Liver (tissue), 9 donors: Measurements from ENCODE around the gene MEI4. TPM values are rescaled to one million over a fixed set of nuclear protein-coding genes. Genes with fewer than 3 reads are reported as not detected.

Experiments
- DNase-seq: peaks from one replicate; pipeline ENCODE4 v3.0.0-alpha.2; 2017; ENCODE audit warnings: low spot score
- H3K27ac ChIP-seq, 2 donors: one replicate each; pipeline ENCODE4 v1.7.0; 2013; ENCODE audit warnings: inconsistent platforms in 2 of 2, low read length in 2 of 2, control low read depth in 1 of 2, low read depth in 1 of 2, mild to moderate bottlenecking in 1 of 2
- H3K27me3 ChIP-seq, 4 donors: one replicate each; pipeline versions ENCODE4 v1.6.1 to v1.7.0; 2013; ENCODE audit warnings: low read length in 3 of 4, inconsistent platforms in 1 of 4, mild to moderate bottlenecking in 1 of 4, moderate library complexity in 1 of 4; ENCODE audit not compliant: control insufficient read depth in 4 of 4, insufficient read depth in 4 of 4
- H3K36me3 ChIP-seq, 4 donors: one replicate each; pipeline versions ENCODE4 v1.6.1 to v1.7.0; 2013; ENCODE audit warnings: low read length in 3 of 4, mild to moderate bottlenecking in 3 of 4, low read depth in 1 of 4, moderate library complexity in 1 of 4; ENCODE audit not compliant: control insufficient read depth in 4 of 4, insufficient read depth in 3 of 4
- H3K4me1 ChIP-seq, 4 donors: one replicate each; pipeline versions ENCODE4 v1.6.1 to v1.7.0; 2013; ENCODE audit warnings: low read length in 3 of 4, mild to moderate bottlenecking in 3 of 4, moderate library complexity in 1 of 4; ENCODE audit not compliant: control insufficient read depth in 4 of 4, insufficient read depth in 4 of 4
- H3K4me3 ChIP-seq, 3 donors: one replicate each; pipeline versions ENCODE4 v1.6.1 to v1.7.0; 2013; ENCODE audit warnings: low read length in 3 of 3, control low read depth in 1 of 3, low read depth in 1 of 3, mild to moderate bottlenecking in 1 of 3
- H3K9ac ChIP-seq, 2 donors: one replicate each; pipeline ENCODE4 v1.7.0; 2013; ENCODE audit warnings: low read length in 2 of 2, mild to moderate bottlenecking in 2 of 2, moderate library complexity in 2 of 2, control low read depth in 1 of 2, low read depth in 1 of 2
- H3K9me3 ChIP-seq, 4 donors: one replicate each; pipeline versions ENCODE4 v1.6.1 to v1.7.0; 2013; ENCODE audit warnings: low read length in 3 of 4; ENCODE audit not compliant: control insufficient read depth in 4 of 4
- EGR1 ChIP-seq, 2 donors: IDR thresholded peaks; 2 replicates each; pipeline ENCODE4 v1.6.1; 2016 to 2018; ENCODE audit warnings: antibody characterized with exemption in 2 of 2, low read depth in 2 of 2
- FOXA1 ChIP-seq: IDR thresholded peaks from 2 replicates; pipeline ENCODE4 v1.6.1; 2016; ENCODE audit warnings: antibody characterized with exemption
- FOXA2 ChIP-seq: IDR thresholded peaks from 2 replicates; pipeline ENCODE4 v1.6.1; 2016; ENCODE audit warnings: antibody characterized with exemption
- HNF4A ChIP-seq, 2 donors: conservative IDR thresholded peaks; 2 replicates each; pipeline ENCODE4 v1.6.1; 2016; ENCODE audit warnings: antibody characterized with exemption in 2 of 2, mild to moderate bottlenecking in 2 of 2
- HNF4G ChIP-seq: IDR thresholded peaks from 2 replicates; pipeline ENCODE4 v1.6.1; 2016; ENCODE audit warnings: antibody characterized with exemption
- MAX ChIP-seq: IDR thresholded peaks from 2 replicates; pipeline ENCODE4 v1.6.1; 2016; ENCODE audit warnings: antibody characterized with exemption
- RAD21 ChIP-seq, 2 donors: IDR thresholded peaks; 2 replicates each; pipeline ENCODE4 v1.6.1; 2016; ENCODE audit warnings: antibody characterized with exemption in 2 of 2, mild to moderate bottlenecking in 2 of 2
- RXRA ChIP-seq, 2 donors: IDR thresholded peaks; 2 replicates each; pipeline ENCODE4 v1.6.1; 2017 to 2018; ENCODE audit warnings: antibody characterized with exemption in 2 of 2, mild to moderate bottlenecking in 1 of 2
- SP1 ChIP-seq: IDR thresholded peaks from 2 replicates; pipeline ENCODE4 v1.6.1; 2018; ENCODE audit warnings: antibody characterized with exemption, mild to moderate bottlenecking
- TAF1 ChIP-seq: conservative IDR thresholded peaks from 2 replicates; pipeline ENCODE4 v1.6.1; 2016; ENCODE audit warnings: antibody characterized with exemption, mild to moderate bottlenecking
- YY1 ChIP-seq: IDR thresholded peaks from 2 replicates; pipeline ENCODE4 v1.6.1; 2016; ENCODE audit warnings: antibody characterized with exemption, mild to moderate bottlenecking
- ZBTB33 ChIP-seq: IDR thresholded peaks from 2 replicates; pipeline ENCODE4 v1.6.1; 2016; ENCODE audit warnings: antibody characterized with exemption
- WGBS: extraction: QIAGEN DNeasy Blood & Tissue Kit; methylation state at CpG from one replicate; pipeline ENCODE4 v1.1.7; 2013; 5-methylcytosine and 5-hydroxymethylcytosine counted together
- polyA plus RNA-seq, 2 donors: library from polyadenylated mRNA; stranded (reverse) in 1 of 2; unstranded in 1 of 2; fragments of 200-250 nt in 1 of 2; fragments of >200 nt in 1 of 2; fragmentation: Nextera tagmentation in 1 of 2; extraction: Ambion mirVana in 1 of 2; gene quantifications; one replicate each; pipeline versions ENCODE4 v1.2.1 to v1.2.3, GENCODE V29; 2013 to 2015
- total RNA-seq, 2 donors: library from RNA; depleted of rRNA; stranded (reverse); fragments of >200 nt; gene quantifications; one replicate each; pipeline ENCODE4 v1.2.3, GENCODE V29; 2014
- TF ChIP-seq, protein P1 (sequence below): IDR thresholded peaks from 2 replicates; pipeline ENCODE4 v1.6.1; 2016; ENCODE audit warnings: antibody characterized with exemption, mild to moderate bottlenecking
- donor health status: healthy.
- donor health status: healthy.
- donor health status: healthy.
- donor health status: healthy.
- donor health status: healthy.

MEI4 gene
- total and polyA plus RNA-seq, 4 donors: 0.36 to 0.84 (median 0.42) TPM

GRCh38 chr6:77796824-77797809 lies 144.3 kb downstream of the MEI4 start:
- Histone ChIP-seq H3K4me1 (peaks cover 2 to 10% (median 4%) of the 10 kb centered on the region in 4 donors), H3K36me3 (no peaks in the 10 kb centered on the region), H3K9ac (no peak overlapping the region), H3K27ac (peak overlapping the region in 1 of 2 donors; percentile 36), H3K9me3 (peaks cover 0 to 8% (median 0%) of the 10 kb centered on the region in 4 donors), H3K27me3 (no peaks in the 10 kb centered on the region), H3K4me3 (peak overlapping the region in 1 of 3 donors; percentile 9)
- DNase-seq: no peak
- WGBS: 43% methylated on average over 6 of the region's 6 CpGs
- TF ChIP-seq FOXA2 (peak; percentile 13), FOXA1 (no peak), SP1 (peak; percentile 62), RAD21 (IDR thresholded peaks at IDR 0.05) (no peak), HNF4G (peak; percentile 76), MAX (peak; percentile 21), RXRA (IDR thresholded peaks at IDR 0.05) (peak; percentile 17 to 47), TAF1 (no peak), EGR1 (IDR thresholded peaks at IDR 0.05; ENCODE audit: low read depth in 2 of 2) (no peak), ZBTB33 (peak; percentile 51), HNF4A (conservative IDR thresholded peaks at IDR 0.05) (peak; percentile 82 to 83)

DNA sequence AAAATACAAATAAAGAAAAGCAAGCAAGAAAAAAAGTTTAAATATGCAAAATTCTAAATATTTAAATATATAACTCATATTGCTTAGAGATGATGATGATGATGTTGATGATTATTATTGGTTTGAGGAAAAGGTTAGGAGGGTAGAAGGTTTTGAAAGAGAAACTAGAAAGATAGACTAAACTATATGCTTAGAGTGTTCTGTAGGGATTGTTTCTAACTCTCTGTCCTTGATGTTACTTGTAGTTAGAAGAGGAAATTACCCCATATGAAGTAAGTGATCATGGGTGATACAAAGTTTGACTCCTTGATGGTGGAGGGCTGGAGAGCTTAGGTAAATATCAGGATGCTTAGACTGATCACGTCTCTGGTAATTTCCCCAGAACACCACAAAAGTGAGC lies 159.5 kb downstream of the MEI4 start:
- TF ChIP-seq, protein P1, sequence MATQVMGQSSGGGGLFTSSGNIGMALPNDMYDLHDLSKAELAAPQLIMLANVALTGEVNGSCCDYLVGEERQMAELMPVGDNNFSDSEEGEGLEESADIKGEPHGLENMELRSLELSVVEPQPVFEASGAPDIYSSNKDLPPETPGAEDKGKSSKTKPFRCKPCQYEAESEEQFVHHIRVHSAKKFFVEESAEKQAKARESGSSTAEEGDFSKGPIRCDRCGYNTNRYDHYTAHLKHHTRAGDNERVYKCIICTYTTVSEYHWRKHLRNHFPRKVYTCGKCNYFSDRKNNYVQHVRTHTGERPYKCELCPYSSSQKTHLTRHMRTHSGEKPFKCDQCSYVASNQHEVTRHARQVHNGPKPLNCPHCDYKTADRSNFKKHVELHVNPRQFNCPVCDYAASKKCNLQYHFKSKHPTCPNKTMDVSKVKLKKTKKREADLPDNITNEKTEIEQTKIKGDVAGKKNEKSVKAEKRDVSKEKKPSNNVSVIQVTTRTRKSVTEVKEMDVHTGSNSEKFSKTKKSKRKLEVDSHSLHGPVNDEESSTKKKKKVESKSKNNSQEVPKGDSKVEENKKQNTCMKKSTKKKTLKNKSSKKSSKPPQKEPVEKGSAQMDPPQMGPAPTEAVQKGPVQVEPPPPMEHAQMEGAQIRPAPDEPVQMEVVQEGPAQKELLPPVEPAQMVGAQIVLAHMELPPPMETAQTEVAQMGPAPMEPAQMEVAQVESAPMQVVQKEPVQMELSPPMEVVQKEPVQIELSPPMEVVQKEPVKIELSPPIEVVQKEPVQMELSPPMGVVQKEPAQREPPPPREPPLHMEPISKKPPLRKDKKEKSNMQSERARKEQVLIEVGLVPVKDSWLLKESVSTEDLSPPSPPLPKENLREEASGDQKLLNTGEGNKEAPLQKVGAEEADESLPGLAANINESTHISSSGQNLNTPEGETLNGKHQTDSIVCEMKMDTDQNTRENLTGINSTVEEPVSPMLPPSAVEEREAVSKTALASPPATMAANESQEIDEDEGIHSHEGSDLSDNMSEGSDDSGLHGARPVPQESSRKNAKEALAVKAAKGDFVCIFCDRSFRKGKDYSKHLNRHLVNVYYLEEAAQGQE: no peak
- TF ChIP-seq EGR1 (IDR thresholded peaks at IDR 0.05; ENCODE audit: low read depth in 2 of 2) (no peak), YY1 (no peak), SP1 (no peak)
- H3K4me3 ChIP-seq: no peak overlapping the region

More for the DNA sequence above, 159.5 kb downstream of the MEI4 start:
- Histone ChIP-seq H3K27ac (no peak overlapping the region), H3K4me1 (peaks cover 0 to 10% (median 2%) of the 10 kb centered on the region in 4 donors), H3K9ac (no peak overlapping the region), H3K36me3 (no peaks in the 10 kb centered on the region), H3K27me3 (no peaks in the 10 kb centered on the region), H3K9me3 (no peaks in the 10 kb centered on the region)
- 78% methylated on average over 1 of the region's 1 CpG for WGBS
- DNase-seq: no peak
